NCI-H2196 treated with DMSO at 0.1 percent for 48 hours (cell line): ENCODE results near the gene NHERF1.

ENCODE experiments used
- DNase-seq: peaks from one replicate; lab custom pipeline; 2025; ENCODE audit not compliant: unreplicated experiment; lab: John Stamatoyannopoulos, UW

The NHERF1 gene

GRCh38 chr17:74767111-74767516, 18.7 kb downstream of the NHERF1 start:
- no peak for DNase-seq

GRCh38 chr17:74768069-74768762, 19.8 kb downstream of the NHERF1 start:
- DNase-seq = peak; percentile 46

- DNase-seq = no peak
Measured at GRCh38 chr17:74768763-74769114, 20.3 kb downstream of the NHERF1 start.

- DNase-seq = no peak
Measured at GRCh38 chr17:74769266-74769855, 20.9 kb downstream of the NHERF1 start.

GRCh38 chr17:74769856-74770497, 21.5 kb downstream of the NHERF1 start:
- DNase-seq = no peak

- DNase-seq = peak; percentile 67
Measured at GRCh38 chr17:74770498-74771318, 22.3 kb downstream of the NHERF1 start.

GRCh38 chr17:74771319-74771914, 23.0 kb downstream of the NHERF1 start:
- no peak for DNase-seq

- DNase-seq = no peak
Measured at GRCh38 chr17:74772053-74772452, 23.6 kb downstream of the NHERF1 start.

GRCh38 chr17:74773414-74773813, 25.0 kb downstream of the NHERF1 start:
- no peak for DNase-seq

- no peak for DNase-seq
Measured at GRCh38 chr17:74773871-74774286, 25.5 kb downstream of the NHERF1 start.

GRCh38 chr17:74775409-74776043, 27.1 kb downstream of the NHERF1 start:
- DNase-seq = no peak

- peak; percentile 96 for DNase-seq
Measured at GRCh38 chr17:74776044-74776962, 27.9 kb downstream of the NHERF1 start, which contains the start of gene NAT9. TSS of gene NAT9 (minus strand) at chr17:74776345. CDS start at chr17:74775698, 647 bp downstream.

GRCh38 chr17:74776990-74777389, 28.6 kb downstream of the NHERF1 start:
- DNase-seq = no peak

- DNase-seq = no peak
Measured at GRCh38 chr17:74777901-74778515, 29.6 kb downstream of the NHERF1 start.

GRCh38 chr17:74778960-74779359, 30.5 kb downstream of the NHERF1 start:
- DNase-seq = no peak

- no peak for DNase-seq
Measured at GRCh38 chr17:74779501-74779900, 31.1 kb downstream of the NHERF1 start.

- DNase-seq = no peak
Measured at GRCh38 chr17:74779948-74780400, 31.5 kb downstream of the NHERF1 start.

- no peak for DNase-seq
Measured at GRCh38 chr17:74780443-74781238, 32.2 kb downstream of the NHERF1 start.
